HG03108 (cell line): ENCODE measurements around the gene SP2.

ENCODE experiments used
- ATAC-seq: cut with Tn5 transposase; IDR thresholded peaks from one replicate; pipeline ENCODE4 v1.9.1; 2021; ENCODE audit warnings: moderate library complexity; ENCODE audit not compliant: unreplicated experiment

Gene SP2

GRCh38 chr17:47889734-47890529 is 6.1 kb upstream of the SP2 start:
- ATAC-seq = no peak

GRCh38 chr17:47891545-47892088 is 4.4 kb upstream of the SP2 start:
- ATAC-seq = no peak

- ATAC-seq = no peak
Observed at GRCh38 chr17:47894498-47895346, 1.3 kb upstream of the SP2 start.

GRCh38 chr17:47895347-47895855 is 635 bp upstream of the SP2 start:
- no peak for ATAC-seq

GRCh38 chr17:47896672-47897490 is 845 bp downstream of the SP2 start:
- no peak for ATAC-seq

GRCh38 chr17:47897561-47897960 is 1.5 kb downstream of the SP2 start:
- no peak for ATAC-seq

- ATAC-seq = no peak
Observed at GRCh38 chr17:47898241-47898640, 2.2 kb downstream of the SP2 start.

GRCh38 chr17:47899643-47900042 is 3.6 kb downstream of the SP2 start:
- no peak for ATAC-seq

- no peak for ATAC-seq
Observed at GRCh38 chr17:47901423-47901822, 5.4 kb downstream of the SP2 start.

GRCh38 chr17:47902039-47902744 is 6.2 kb downstream of the SP2 start:
- ATAC-seq = no peak

GRCh38 chr17:47905221-47905733 is 9.2 kb downstream of the SP2 start:
- no peak for ATAC-seq

- ATAC-seq = no peak
Observed at GRCh38 chr17:47906443-47906842, 10.4 kb downstream of the SP2 start.

- ATAC-seq = no peak
Observed at GRCh38 chr17:47907932-47908562, 12.0 kb downstream of the SP2 start.

GRCh38 chr17:47913050-47913449 is 17.0 kb downstream of the SP2 start:
- no peak for ATAC-seq

GRCh38 chr17:47914306-47914948 is 18.4 kb downstream of the SP2 start:
- ATAC-seq = no peak

- no peak for ATAC-seq
Observed at GRCh38 chr17:47915776-47916398, 19.9 kb downstream of the SP2 start.

GRCh38 chr17:47916489-47917208 is 20.6 kb downstream of the SP2 start:
- no peak for ATAC-seq

GRCh38 chr17:47917581-47917980 is 21.5 kb downstream of the SP2 start:
- ATAC-seq = no peak
